Stimulated activated CD8-positive, alpha-beta memory T cell treated with anti-CD3 and anti-CD28 coated beads, Interleukin-12 subunit alpha, Interleukin-12 subunit beta, amount 100 ng/mL, for 24 hours (primary cell): ENCODE data around the gene ADA.

Source experiments
- DNase-seq: peaks from one replicate; pipeline ENCODE4 v3.0.0-alpha.2; 2020; ENCODE audit errors: extremely low read depth

The ADA gene

DNA sequence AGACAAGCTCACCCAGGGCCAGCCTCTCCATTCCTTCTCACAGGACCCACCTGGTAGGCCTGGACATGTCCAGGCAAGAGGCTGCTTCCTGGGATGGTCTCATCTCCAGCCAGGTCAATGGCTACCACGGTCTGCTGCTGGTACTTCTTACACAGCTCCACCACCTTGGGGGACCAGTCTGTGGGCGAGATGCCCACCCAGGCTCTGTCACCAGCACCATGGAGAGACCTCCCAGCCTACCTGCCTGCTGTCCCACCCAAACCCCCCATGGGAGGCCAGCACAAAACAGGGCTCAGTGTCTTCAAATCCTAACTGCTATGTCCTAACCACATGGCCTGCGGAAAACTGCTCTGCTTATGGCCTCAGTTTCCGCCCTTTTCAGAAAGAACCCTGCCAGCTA, 27.3 kb downstream of the ADA start:
- no peak for DNase-seq

DNA sequence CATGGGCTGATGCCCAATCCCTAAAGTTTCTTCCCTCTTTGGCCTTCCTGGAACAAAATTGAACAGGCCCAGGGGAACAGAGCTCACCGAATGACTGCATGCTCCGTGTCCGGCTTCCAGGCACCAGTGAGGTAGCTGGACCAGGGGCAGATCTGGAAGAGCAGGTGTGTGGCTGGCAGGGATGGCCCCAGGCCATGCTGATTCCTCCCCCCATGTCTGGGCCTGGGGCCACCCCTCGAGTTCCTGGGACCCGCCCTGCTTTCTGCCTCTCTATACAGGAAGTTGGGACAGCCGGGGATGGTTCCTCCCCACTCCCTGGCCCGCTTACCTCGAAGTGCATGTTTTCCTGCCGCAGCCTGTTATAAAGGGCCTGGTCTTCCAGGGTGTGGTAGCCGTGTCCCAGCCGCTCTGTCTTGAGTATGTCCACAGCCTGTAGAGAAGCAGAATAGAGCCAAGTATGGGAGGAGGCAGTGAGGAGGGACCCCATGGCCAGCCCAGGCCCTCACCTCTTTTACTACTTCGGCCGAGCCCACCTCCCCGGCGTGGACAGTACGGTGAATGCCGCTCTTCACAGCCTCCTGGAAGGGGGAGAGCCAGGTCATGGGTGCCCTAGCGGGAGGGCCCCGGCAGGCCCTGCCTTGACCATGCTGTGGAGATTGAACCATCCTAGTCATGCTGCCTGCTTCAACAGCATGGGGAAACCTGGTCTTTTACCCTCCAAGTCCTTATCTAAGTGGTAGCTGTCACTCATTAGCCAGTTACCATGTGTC, 28.8 kb downstream of the ADA start:
- DNase-seq = no peak

DNA sequence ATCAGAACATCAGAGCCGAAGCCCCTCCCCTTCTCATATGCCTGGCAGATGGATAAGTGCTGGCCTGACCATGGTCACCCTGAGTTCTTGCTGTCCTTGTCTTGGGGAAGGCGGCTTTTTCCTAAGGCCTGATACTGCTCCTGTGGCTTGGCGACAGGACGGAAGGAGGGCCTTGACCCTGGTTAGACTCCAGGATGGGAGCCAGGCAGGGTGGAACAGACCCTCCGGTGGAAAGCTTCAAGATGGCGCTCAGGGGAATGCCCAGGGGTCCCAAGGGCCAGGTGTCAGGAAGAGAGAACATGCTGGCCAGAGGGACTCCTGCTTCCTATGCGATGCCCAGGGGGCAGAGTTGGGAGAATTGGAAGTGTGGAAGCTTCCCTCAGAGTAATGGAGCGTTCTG, 29.6 kb downstream of the ADA start:
- no peak for DNase-seq

DNA sequence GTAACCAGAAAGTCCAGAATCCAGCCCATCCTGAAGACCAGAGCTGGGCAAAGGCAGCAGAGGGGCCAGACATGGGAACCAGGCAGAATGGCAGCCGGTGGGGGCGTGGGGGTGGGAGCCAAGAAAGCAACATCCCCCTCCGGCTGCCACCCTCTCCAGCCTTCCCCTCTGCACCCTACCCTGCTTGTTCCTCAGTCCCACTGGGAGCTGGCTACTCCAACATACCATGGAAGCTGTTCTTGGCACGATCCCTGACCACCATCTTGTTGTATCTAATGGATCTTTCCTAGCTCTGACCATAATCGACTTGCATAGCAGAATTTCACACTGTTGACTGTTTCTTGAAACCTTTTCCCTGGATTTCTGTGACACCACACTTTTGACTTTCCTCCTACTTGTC, 30.2 kb downstream of the ADA start:
- DNase-seq = no peak

DNA sequence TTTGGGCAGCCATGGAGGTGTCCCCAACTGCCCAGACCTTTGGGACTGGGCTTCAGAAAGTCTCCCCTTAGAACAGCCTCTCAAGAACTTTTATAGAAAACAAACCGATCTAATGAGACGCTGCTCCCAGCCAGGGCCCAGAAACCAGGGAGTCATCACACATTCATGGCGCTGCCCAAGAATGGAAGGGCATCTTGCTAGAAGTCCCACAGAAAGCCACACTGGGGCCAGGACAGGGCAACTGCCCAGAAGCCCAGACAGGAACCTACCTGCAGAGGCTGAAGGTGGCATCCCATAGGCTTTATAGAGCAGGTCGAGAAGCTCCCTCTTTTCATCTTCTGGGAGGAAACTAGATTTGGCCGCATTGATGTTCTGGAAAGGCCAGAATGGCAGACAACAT, 31.5 kb downstream of the ADA start:
- DNase-seq = no peak

DNA sequence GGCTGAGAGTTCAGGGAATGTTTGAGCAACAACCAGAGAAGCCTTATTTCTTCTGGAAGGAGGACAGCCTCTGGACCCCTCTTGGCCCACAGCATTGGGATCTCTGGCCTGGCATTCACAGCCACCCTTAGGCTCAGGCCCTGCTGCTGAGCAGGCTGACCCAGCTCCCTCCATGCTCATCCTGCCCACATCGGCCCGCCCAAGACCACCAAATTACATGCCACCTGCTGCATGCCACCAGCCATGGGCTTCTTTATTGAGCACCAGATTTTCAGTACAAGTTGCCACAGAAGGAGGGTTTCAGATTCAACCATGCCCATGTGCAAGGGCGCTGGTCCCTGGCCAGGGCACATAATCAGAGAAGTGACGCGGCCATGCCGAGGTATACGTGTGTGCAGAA, 32.2 kb downstream of the ADA start:
- no peak for DNase-seq

DNA sequence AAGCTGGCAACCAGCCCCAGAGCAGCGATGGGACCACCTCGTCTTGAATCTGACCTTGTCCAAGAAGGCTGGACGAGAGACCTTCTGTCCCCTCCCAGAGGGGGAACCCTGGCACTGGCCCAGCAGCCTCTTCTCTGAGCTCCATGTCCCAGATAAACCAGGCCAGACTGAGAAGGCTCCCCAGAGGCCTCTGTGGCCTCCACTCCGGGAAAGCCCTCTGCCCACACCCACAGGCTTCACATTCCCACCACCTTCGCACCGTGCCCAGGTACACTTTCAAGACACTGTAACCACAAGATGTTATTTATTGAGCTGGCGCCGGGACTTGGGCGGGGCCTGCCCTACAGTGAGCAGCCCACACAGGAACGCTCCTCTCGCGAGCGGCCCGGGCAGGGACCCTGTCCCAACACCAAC, 33.2 kb downstream of the ADA start:
- no peak for DNase-seq

DNA sequence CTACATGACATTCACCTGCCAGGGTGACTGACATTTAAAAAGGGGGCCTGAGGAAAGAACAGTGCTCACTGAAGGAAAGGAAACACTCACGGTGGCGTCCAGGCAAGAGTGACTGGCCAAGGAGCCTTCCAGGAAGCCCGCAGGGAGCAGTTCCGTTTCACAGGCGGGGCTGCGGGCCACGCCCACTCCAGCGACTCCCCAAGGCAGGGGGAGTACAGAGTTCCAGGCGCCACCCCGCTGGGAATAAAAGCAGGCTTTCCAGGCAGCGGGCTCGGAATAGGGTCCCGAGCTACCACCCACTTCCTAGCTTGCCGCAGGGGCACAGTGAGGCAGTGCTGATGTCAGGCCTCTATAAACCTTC, 34.9 kb downstream of the ADA start:
- DNase-seq = no peak

DNA sequence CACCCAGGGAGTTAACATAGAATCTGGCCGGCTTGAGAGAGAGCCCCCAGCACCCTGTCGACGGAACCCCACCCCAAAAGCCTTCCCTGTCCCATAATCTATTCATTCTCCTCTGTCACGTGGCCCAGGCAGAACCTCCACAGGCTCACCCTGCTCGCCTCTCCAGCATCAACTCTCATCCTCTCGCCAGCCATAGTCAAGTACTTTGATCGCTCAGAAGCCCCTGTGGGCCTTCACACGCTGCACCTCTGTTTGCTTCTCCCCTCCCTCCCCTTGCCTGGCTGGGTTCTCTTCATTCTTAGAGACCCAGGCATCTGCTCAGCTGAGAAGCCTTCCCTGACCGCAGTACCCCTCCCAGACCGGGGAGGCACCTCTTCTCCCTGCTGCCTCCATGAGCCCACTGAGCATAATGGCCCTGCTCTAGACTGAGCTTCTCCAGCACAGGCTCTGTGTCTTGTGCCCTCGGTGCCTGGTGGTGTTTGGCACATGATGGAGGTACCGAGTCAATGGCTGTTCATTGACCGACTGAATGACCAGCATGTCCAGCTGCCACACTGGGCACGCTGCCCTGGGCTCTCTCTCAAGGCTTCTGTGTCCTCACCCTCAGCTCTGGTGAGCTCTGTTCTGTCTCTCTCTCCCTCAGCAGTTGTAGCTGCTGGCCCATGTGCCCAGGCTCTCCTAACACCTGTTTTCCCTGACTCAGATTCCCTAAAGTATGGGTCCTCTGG, 35.5 kb downstream of the ADA start:
- DNase-seq = no peak

DNA sequence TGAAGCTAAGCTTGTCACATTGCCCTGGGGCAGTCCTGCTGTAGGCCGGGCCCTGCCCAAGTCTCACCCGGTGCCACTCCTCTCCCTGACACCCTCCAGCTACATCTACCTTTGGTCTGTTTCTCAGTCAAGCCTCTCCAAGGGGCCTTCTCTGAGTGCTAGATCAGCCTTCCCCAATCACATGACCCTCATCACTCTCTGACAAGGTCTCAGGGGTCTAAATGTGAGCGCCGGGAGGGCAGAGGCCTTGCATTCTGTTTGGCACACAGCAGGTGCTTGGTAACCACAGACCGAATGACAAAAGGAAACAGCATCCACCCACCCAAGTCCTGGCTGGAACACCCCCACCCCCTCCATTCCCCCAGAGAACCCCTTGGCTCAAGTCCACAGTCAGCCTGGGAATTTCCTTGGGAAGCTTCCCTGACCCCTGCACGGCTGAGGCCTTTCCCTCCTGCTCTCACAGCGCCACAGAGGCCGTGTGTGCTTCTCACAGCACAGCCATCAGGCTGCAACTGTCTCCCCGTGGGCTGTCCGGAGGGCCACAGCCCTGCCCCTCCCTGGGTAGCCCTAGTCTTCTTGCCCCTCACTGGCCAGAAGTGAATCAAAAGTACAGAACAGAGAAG, 36.2 kb downstream of the ADA start:
- DNase-seq = no peak

DNA sequence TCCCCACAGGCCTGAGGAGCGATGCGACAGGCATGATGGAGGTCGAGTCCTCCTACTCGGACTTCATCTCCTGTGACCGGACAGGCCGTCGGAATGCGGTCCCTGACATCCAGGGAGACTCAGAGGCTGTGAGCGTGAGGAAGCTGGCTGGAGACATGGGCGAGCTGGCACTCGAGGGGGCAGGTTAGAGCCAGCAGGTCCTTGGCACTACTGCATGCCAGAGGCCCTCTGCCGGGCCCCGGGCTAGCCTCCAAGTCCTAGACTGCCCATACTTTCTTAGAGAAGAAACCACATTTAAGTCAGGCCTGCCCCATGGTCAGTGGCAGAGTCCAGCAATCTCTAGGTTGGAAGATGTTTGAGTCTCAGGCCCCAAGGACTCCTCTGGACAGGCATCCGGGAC, 37.0 kb downstream of the ADA start:
- no peak for DNase-seq

DNA sequence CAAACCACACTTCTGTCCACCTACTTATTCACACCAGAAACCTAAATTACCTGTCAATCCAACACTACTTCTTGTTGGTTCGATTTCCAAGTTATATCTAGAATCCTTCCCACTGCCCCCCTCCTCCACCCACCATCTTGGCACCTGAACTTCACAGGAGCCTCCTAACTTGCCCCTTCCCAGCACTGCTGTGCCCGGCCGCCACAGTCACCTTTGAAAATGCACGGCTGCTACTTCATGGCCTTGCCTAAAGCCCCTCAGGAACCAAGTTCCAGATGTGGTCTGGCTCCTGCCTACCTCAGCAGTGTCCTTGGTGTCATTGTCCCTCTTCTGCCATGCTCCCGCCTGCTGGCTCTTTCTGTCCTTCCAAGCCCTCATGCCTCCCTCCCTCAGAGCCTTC, 37.9 kb downstream of the ADA start:
- DNase-seq = no peak

DNA sequence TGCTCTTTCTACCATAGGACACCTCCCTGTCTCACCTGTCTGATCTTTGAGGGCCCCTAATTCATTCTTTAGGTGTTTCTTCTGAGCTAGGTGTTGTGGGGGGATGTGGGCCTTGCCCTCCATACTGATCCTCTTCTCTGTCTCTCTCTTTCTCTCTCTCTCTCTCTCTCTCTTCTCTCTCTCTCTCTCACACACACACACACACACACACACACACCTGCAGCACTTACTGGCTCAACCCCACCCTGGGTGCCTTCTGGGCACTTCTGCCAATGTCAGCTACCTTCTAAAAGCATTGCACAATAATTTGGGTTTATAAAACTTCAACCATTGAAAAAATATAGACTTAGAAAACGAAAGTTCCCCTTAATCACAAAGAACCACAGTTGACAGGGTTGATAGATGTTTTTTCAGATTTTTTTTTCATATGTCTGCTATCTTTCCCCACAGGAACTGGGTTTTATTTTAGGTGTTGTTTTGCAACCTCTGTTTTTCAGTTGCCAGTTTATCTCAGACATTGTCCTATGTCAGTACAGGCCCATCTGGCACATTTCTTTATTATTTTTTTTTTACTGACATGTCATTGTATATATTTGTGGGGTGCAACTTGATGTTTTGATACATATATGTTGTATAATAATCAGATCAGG, 41.1 kb downstream of the ADA start:
- no peak for DNase-seq

DNA sequence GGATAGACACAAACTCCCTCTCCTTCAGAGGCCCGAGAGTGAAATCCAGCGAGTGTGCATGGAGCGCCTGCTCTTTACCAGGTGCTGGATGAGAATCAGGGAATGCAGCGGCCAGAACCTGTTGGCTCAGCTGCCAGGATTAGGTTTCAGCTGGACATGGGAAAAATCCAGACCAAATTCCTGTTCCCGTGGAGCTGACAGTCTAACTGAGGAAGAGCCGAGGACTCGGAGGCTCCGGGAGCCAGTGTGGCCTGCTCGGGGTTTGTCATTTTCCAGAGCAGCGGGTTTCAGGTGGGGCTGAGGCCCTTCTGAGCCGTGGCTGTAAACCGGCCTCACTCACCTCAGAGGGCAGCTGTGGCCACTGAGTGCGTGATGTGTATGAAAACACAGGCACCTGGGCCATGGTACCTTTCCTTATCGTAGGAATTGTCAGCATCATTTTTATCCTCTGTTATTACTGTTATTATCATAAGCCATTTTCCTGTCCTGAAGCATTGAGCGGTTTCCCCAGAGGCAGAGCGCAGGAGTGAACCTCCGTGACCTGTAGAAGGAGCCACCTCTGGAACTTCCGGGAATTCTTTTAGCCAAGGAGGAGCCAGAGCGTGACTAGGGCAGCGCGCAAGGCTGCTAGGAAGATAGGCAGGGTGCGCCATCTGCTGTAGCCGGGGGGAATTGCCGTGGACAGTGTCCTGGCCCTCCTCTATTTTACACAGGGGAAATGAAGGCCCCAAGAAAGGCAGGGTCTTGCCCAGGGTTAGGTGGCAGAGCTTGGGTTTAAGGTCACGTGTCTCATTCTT, 41.8 kb downstream of the ADA start:
- peak; percentile 45 for DNase-seq

DNA sequence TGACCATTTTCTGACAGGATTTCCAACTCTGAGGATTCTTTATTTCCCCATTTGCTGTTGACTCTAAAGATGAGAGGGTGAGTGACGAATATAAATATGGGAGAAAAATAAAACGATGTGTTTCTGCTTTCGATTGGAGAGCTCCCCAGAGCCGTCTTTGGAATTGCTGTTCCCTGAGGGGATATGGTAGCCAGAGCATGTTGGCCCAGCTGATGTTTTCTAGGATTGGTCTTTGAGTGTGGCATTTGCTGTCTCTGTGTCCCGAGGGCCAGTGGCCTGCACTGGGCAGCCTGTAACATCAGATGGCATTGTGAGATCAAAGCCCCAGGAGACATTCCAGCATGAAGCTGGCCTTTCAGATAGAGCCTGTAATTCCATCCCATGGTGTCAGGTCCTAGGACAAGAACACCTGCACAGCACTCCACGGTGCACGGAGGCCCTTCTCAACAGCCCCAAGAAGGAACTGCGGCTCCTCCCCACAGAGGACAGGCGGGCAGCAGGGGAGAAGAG, 42.4 kb downstream of the ADA start:
- no peak for DNase-seq

DNA sequence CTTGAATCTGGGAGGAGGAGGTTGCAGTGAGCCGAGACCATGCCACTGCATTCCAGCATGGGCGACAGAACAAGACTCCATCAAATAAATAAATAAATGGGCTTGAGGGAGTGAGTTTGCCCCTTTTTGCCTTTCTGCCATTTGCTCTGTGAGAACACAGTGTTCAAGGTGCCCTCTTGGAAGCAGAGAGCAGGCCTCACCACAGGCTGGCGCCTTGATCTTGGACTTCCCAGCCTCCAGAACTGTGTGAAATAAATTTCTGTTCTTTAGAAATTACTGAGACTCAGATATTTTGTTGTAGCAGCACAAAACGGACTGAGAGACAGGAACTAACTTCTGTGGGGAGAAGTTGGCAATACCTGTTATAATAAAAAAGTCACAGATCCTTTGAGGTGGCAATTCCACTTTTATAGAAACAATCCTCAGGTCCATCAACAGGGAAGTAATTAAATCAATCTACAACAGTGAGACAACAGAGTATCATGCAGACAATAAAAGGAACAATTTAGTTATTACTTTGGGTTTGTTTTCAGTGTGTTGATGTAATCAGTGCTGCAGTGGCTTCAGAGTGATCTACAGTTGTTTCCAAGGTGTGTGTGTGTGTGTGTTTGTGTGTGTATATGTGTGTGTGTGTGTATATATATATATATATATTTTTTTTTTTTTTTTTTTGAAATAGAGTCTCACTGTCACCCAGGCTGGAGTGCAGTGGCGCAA, 44.6 kb downstream of the ADA start:
- DNase-seq = no peak

DNA sequence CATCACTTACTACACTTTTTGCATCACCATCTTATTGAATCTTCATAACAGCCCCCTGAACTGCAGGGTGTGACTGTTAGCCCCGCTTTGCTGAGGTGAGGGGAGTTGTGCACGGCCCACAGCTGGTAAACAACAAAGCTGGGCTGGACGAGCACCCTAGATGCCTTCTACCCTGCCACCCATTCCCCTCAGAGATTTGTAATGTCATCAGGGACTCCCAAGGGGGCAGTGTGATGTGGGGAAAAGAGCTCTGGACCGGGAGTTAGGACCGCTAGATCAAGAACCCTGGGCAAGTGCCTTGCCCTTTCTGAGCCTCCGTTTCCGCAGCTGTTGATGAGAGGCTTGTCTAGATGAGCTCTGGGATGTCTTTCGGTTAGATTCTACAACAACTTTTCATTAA, 48.2 kb downstream of the ADA start:
- no peak for DNase-seq

DNA sequence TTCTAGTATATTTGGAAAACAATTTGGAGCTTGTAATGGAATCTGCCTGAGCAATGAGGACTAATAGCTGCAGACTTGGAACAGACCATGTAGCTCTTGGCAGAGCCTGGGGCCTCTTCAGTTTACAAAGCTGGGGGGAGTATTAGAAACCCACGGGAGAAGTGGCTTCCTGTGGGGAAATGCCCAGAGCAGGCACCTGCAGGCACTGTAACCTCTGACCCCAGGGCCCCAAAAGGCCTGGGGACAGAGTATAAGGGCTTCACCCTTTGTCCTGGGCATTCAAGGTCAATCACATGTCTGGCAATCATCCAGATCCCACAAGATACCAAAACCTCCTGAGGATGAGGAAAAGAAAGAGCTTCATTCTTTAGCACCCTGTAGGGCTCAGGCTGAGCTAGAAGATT, 49.7 kb downstream of the ADA start:
- DNase-seq = no peak

DNA sequence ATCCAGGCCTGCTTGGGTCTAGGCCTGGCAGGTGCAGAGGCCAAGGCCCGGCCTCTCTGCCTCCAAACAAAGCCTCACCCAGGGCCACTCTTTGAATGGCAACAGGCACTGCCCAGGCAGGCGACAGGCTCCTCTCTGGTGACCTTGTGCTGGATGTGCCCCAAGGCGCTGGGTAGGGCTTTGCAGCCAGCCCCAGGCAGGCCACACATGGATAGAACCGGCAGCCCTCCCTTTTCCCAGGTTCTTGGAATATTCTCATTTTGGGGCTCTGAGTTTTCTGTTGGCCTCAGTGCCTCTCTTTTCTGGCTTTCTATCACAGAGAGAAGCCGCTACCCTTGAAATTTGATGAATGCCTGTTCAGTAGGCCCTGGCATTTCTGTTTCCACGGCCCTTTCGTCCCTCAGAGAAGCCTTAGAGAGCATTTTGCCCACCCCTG, 50.2 kb downstream of the ADA start:
- no peak for DNase-seq

DNA sequence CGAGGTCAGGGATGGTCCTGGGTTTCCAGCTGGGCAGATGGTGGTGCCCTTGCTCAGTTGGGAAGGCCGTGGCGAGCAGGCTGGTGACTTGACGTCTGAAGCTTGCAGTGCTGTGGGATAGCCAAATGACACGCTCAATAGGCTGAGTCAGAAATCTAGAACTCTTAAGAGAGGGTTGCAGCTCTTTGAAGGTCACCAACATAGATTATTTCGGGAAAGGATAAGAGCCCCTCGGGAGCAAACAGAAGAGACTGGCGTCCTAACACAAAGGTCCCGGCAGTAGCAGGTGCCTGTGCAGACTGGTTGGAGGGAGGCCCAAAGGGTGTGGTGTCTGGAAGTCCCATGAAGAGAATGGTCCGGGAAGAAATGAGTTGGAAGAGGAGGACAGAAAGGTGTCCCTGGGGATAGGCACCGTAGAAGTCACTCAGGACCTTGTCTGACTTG, 50.7 kb downstream of the ADA start:
- DNase-seq = no peak

DNA sequence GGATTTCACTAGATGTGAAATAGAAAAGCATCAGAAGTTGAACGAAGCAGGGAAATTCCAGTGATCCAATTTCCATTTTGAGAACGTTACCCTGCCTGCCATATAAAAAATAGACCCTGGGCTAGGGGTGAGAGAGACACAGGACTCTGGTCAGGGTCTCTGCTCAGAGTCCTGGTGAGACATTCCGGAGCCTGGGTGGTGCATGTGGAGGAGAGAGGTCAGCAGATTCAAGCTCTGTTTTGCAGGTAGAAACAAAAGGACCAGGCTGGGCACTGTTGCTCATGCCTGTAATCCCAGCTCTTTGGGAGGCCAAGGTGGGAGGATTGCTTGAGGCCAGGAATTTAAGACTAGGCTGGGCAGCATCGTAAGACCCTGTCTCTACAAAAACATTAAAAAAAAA, 51.2 kb downstream of the ADA start:
- no peak for DNase-seq
